HUES64 (cell line): ENCODE measurements around the gene RAB6A.

Experiments used
- H3K27ac ChIP-seq: 2 replicates; pipeline ENCODE4 v1.7.0; 2013; ENCODE audit warnings: low read depth, low read length, inconsistent platforms
- H3K27me3 ChIP-seq: 2 replicates; pipeline ENCODE4 v1.6.1; 2013; ENCODE audit warnings: mild to moderate bottlenecking, low read length; ENCODE audit not compliant: insufficient read depth
- H3K36me3 ChIP-seq: 2 replicates; pipeline ENCODE4 v1.6.1; 2013; ENCODE audit warnings: mild to moderate bottlenecking, low read length; ENCODE audit not compliant: insufficient read depth
- H3K4me1 ChIP-seq: 2 replicates; pipeline ENCODE4 v1.6.1; 2013; ENCODE audit warnings: mild to moderate bottlenecking, low read length, moderate library complexity; ENCODE audit not compliant: insufficient read depth
- H3K4me3 ChIP-seq: 2 replicates; pipeline ENCODE4 v1.5.1; 2013; ENCODE audit warnings: mild to moderate bottlenecking, low read length, moderate library complexity
- H3K9ac ChIP-seq: 2 replicates; pipeline ENCODE4 v1.6.1; 2013; ENCODE audit warnings: mild to moderate bottlenecking, low read depth, low read length
- H3K9me3 ChIP-seq: 2 replicates; pipeline ENCODE4 v1.6.1; 2013; ENCODE audit warnings: low read depth, low read length; ENCODE audit not compliant: insufficient read depth
- WGBS: fragments of 150-250, 120-280 bp; methylation state at CpG from one replicate; pipeline ENCODE4 v1.1.7; 2013; ENCODE audit warnings: missing lambda C conversion rate; 5-methylcytosine and 5-hydroxymethylcytosine counted together

Gene RAB6A

GRCh38 chr11:73625696-73626318, 135.1 kb downstream of the RAB6A start:
- Histone ChIP-seq H3K9me3 (no peaks in the 10 kb centered on the region), H3K4me1 (peaks cover 21% of the 10 kb centered on the region), H3K4me3 (no peak overlapping the region), H3K27ac (no peak overlapping the region), H3K9ac (no peak overlapping the region), H3K27me3 (peaks cover 45% of the 10 kb centered on the region; the same call in 1 of the 2 replicates), H3K36me3 (no peaks in the 10 kb centered on the region)
- 47% methylated on average over 19 of the region's 19 CpGs for WGBS
